GM23248 (cell line): ENCODE results near the gene GALNT10. TPM values are rescaled to one million over a fixed set of nuclear protein-coding genes. Genes with fewer than 3 reads are reported as not detected.
A peak's percentile ranks its signal among the peaks of the same experiment; 100 is the strongest.

Experiments used
- DNase-seq: peaks from one replicate; pipeline ENCODE4 v3.0.0-alpha.2; 2015
- H2AFZ ChIP-seq: fragments of 200-600 bp; sonication (generic); 2 replicates; pipeline ENCODE4 v1.6.1; 2016; ENCODE audit warnings: antibody characterized with exemption
- H3F3A ChIP-seq: fragments of 200-600 bp; sonication (generic); 2 replicates; pipeline ENCODE4 v1.6.1; 2016; ENCODE audit warnings: mild to moderate bottlenecking, antibody characterized with exemption, mixed run types; ENCODE audit not compliant: insufficient read depth
- H3K27ac ChIP-seq: fragments of 200-600 bp; sonication (generic); 2 replicates; pipeline ENCODE4 v1.5.1; 2016; ENCODE audit warnings: mild to moderate bottlenecking
- H3K27me3 ChIP-seq: fragments of 200-600 bp; sonication (generic); replicated peaks from 2 replicates; pipeline ENCODE4 v1.6.1; 2016; ENCODE audit warnings: mild to moderate bottlenecking; ENCODE audit not compliant: insufficient read depth
- H3K36me3 ChIP-seq: fragments of 200-600 bp; sonication (generic); 2 replicates; pipeline ENCODE4 v1.6.1; 2016; ENCODE audit warnings: low read depth, mild to moderate bottlenecking
- H3K4me1 ChIP-seq: fragments of 200-600 bp; sonication (generic); 2 replicates; pipeline ENCODE4 v1.6.1; 2016; ENCODE audit warnings: mild to moderate bottlenecking; ENCODE audit not compliant: insufficient read depth
- H3K4me2 ChIP-seq: fragments of 200-600 bp; sonication (generic); one replicate; pipeline ENCODE4 v1.6.1; 2016; ENCODE audit warnings: mild to moderate bottlenecking; ENCODE audit not compliant: unreplicated experiment
- H3K4me3 ChIP-seq: fragments of 200-600 bp; sonication (generic); 2 replicates; pipeline ENCODE4 v1.5.1; 2016; ENCODE audit warnings: mild to moderate bottlenecking
- H3K79me2 ChIP-seq: fragments of 200-600 bp; sonication (generic); 2 replicates; pipeline ENCODE4 v1.6.1; 2016; ENCODE audit warnings: mild to moderate bottlenecking; ENCODE audit not compliant: insufficient read depth
- H3K9ac ChIP-seq: fragments of 200-600 bp; sonication (generic); 2 replicates; pipeline ENCODE4 v1.6.1; 2016; ENCODE audit warnings: mild to moderate bottlenecking
- H3K9me2 ChIP-seq: fragments of 200-600 bp; sonication (generic); 2 replicates; pipeline ENCODE4 v1.6.1; 2016; ENCODE audit warnings: mixed run types, mild to moderate bottlenecking, moderate library complexity; ENCODE audit not compliant: insufficient read depth
- H3K9me3 ChIP-seq: fragments of 200-600 bp; sonication (generic); one replicate; pipeline ENCODE4 v1.6.1; 2017; ENCODE audit warnings: low read depth
- H4K20me1 ChIP-seq: fragments of 200-600 bp; sonication (generic); 2 replicates; pipeline ENCODE4 v1.6.0; 2016; ENCODE audit not compliant: insufficient read depth
- EZH2 ChIP-seq: fragments of 200-600 bp; sonication (generic); IDR thresholded peaks from 2 replicates; pipeline ENCODE4 v1.6.1; 2018; ENCODE audit warnings: antibody characterized with exemption, mild to moderate bottlenecking; ENCODE audit not compliant: insufficient read depth, poor library complexity, severe bottlenecking
- EZH2phosphoT487 ChIP-seq: fragments of 200-600 bp; sonication (generic); IDR thresholded peaks from 2 replicates; pipeline ENCODE4 v1.6.1; 2018; ENCODE audit warnings: antibody characterized with exemption, moderate library complexity, mild to moderate bottlenecking, low read depth; ENCODE audit not compliant: insufficient read depth
- WGBS, 2 experiments: methylation state at CpG; one replicate each; pipeline ENCODE4 v1.1.6; 2015 to 2017; ENCODE audit warnings: low lambda C conversion rate in 2 of 2, low coverage in 1 of 2; ENCODE audit errors: missing lambda C conversion rate in 2 of 2; 5-methylcytosine and 5-hydroxymethylcytosine counted together
- in situ Hi-C: fragments of 300-500 bp; cut with MboI; formaldehyde crosslinking; loops from 2 replicates; pipeline ENCODE4 v1.15.0; 2020
- polyA plus RNA-seq: library from polyadenylated mRNA; unstranded; fragments of >200 nt; fragmentation: Nextera tagmentation; extraction: Ambion mirVana; gene quantifications from 2 replicates; pipeline ENCODE4 v1.2.1, GENCODE V29; 2016
- total RNA-seq: library from RNA; depleted of rRNA; stranded (reverse); fragments of >200 nt; shearing (Covaris generic); gene quantifications from 2 replicates; pipeline ENCODE4 v1.2.3, GENCODE V29; 2014

GALNT10 gene
- total and polyA plus RNA-seq, 2 experiments from 2014 or later = 23.3 to 67.9 TPM

DNA sequence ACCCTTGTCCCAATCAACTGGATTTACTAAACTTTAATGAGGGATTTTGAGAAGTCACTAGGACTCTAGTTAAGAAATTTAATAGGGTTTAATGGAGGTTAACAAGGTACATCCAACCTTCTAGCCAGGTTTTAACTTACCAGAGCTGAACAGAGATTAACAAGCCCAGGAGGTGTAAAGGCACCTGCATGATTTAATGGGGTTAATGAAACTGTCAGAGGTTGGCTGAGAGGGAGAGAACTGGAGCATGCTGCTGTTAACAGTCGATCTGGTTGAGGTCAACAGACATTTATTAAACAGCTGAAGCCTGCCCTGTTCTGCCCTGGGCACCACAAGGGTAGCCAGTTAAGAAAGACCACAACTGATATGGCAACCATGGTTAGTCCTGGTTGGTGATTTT, 273.9 kb downstream of the GALNT10 start:
- Histone ChIP-seq H3K9me2 (no peaks in the 10 kb centered on the region), H3K4me3 (no peak overlapping the region), H3F3A (no peaks in the 10 kb centered on the region), H3K9ac (no peak overlapping the region), H4K20me1 (no peaks in the 10 kb centered on the region), H3K27ac (no peak overlapping the region), H3K79me2 (no peaks in the 10 kb centered on the region), H2AFZ (no peak overlapping the region), H3K27me3 (no peaks in the 10 kb centered on the region), H3K4me2 (no peak overlapping the region), H3K4me1 (no peaks in the 10 kb centered on the region), H3K36me3 (no peaks in the 10 kb centered on the region), H3K9me3 (no peaks in the 10 kb centered on the region)
- TF ChIP-seq EZH2phosphoT487 (no peak), EZH2 (no peak)
- in situ Hi-C loops = loop anchor here (25.0 kb wide), 1 partner anchor 348 kb away; no protein-coding TSS in a partner anchor
- 62 to 74% methylated on average over 1 of the region's 1 CpG for WGBS, 2 experiments
- DNase-seq = no peak

DNA sequence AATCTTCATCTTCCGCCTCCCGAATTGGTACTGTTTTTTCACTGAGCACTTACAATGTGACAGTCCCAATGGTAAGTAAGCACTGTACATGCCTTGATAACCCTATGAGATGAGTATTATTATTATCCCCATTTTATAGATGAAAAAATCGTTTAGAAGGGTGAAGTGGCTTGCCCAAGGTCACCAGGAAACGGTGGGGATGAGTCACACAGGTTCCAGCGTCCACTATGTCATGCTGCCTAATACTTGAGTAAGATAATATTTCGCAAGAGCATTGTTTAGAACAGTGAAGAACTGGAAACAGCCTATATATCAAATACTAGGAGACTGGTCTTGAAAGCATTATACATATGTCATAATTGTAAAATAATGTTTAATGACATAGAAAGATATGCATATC, 274.6 kb downstream of the GALNT10 start:
- Histone ChIP-seq H3K9ac (no peak overlapping the region), H3K79me2 (no peaks in the 10 kb centered on the region), H3K9me3 (no peaks in the 10 kb centered on the region), H3K4me2 (no peak overlapping the region), H3K4me3 (no peak overlapping the region), H3K4me1 (no peaks in the 10 kb centered on the region), H3K9me2 (no peaks in the 10 kb centered on the region), H3K27ac (no peak overlapping the region), H3F3A (no peaks in the 10 kb centered on the region), H2AFZ (no peak overlapping the region), H3K27me3 (peaks cover 5% of the 10 kb centered on the region; the same call in 1 of the 2 replicates), H4K20me1 (no peaks in the 10 kb centered on the region), H3K36me3 (no peaks in the 10 kb centered on the region)
- in situ Hi-C loops = loop anchor here (5.0 to 25.0 kb wide), 2 partner anchors 142 to 347 kb away; no protein-coding TSS in a partner anchor
- WGBS, 2 experiments = 32 to 33% methylated on average over 6 of the region's 6 CpGs
- TF ChIP-seq EZH2 (no peak), EZH2phosphoT487 (no peak)
- DNase-seq = peak; percentile 79

DNA sequence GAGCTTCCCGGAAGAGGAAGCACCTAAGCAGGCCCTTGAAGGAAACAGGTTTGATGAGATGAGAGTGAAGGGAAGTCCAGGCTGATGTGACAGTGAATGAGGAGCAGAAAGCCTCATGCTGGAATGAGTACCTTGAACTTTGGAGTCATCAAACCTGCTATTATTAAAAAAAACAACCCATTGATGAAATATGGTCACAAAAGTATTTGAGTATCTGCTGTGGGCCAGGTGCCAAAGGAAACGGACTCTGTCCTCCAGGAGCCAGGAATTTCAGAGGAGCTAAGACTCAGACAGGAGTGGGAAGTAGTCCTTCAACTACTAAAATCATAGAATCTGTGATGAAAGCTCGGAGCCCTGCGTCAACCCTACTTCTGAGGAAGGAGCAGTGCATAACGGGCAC, 275.6 kb downstream of the GALNT10 start:
- TF ChIP-seq EZH2 = no peak
- TF ChIP-seq EZH2phosphoT487 = no peak
- in situ Hi-C loops = loop anchor here (5.0 to 25.0 kb wide), 2 partner anchors 141 to 346 kb away; no protein-coding TSS in a partner anchor
- Histone ChIP-seq H3K9me2 (no peaks in the 10 kb centered on the region), H4K20me1 (no peaks in the 10 kb centered on the region), H3K79me2 (no peaks in the 10 kb centered on the region), H3K27ac (no peak overlapping the region), H3K9ac (no peak overlapping the region), H3K36me3 (no peaks in the 10 kb centered on the region), H3K9me3 (no peaks in the 10 kb centered on the region), H3K4me2 (no peak overlapping the region), H3K27me3 (peaks cover 15% of the 10 kb centered on the region), H3K4me3 (no peak overlapping the region), H3K4me1 (no peaks in the 10 kb centered on the region), H3F3A (0 out of 2 replicates have a peak, but pooled peaks cover 4% of the 10 kb centered on the region), H2AFZ (no peak overlapping the region)
- 59 to 62% methylated on average over 5 of the region's 5 CpGs for WGBS, 2 experiments
- DNase-seq = no peak

DNA sequence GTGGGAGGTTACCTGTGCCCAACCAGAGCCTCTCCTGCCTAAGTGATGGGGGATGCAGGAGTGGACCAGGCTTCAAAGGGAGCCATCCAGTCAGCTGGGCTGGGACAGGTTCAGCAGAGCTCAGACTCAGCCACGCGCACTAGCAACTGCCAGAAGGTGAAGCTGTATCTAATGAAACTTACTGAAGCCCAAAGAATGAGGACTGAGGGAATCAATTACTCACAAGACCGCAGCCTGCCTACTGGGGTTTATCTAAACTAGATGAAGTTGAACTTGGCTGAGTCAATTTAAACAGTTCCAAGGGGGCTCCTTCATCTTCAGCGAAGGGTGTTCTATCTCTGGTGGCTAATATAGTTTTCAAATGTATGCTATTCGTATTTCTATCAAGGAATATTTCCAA, 276.1 kb downstream of the GALNT10 start:
- Histone ChIP-seq H3K4me3 (no peak overlapping the region), H3K9ac (no peak overlapping the region)
- in situ Hi-C loops = loop anchor here (5.0 to 25.0 kb wide), 2 partner anchors 141 to 346 kb away; no protein-coding TSS in a partner anchor

More for the DNA sequence above, 276.1 kb downstream of the GALNT10 start:
- no peaks in the 10 kb centered on the region for H3K4me1 ChIP-seq
- WGBS, 2 experiments = 81 to 82% methylated on average over 5 of the region's 5 CpGs
- no peak overlapping the region for H3K27ac ChIP-seq
- H3K9me3 ChIP-seq = no peaks in the 10 kb centered on the region
- 0 out of 2 replicates have a peak, but pooled peaks cover 4% of the 10 kb centered on the region for H3F3A ChIP-seq
- no peak for DNase-seq
- no peak overlapping the region for H3K4me2 ChIP-seq
- H4K20me1 ChIP-seq = no peaks in the 10 kb centered on the region
- H3K36me3 ChIP-seq = no peaks in the 10 kb centered on the region
- TF ChIP-seq EZH2 = no peak
- TF ChIP-seq EZH2phosphoT487 = no peak
- H3K27me3 ChIP-seq = peaks cover 20% of the 10 kb centered on the region
- H2AFZ ChIP-seq = no peak overlapping the region
- no peaks in the 10 kb centered on the region for H3K79me2 ChIP-seq
- no peaks in the 10 kb centered on the region for H3K9me2 ChIP-seq
